H1 (cell line): ENCODE measurements around the gene METTL6. TPM values are rescaled to one million over a fixed set of nuclear protein-coding genes. Genes with fewer than 3 reads are reported as not detected.

Experiments
- CTCF ChIA-PET: fragments of 300-600 bp; sonication (Branson Sonifier 250); formaldehyde crosslinking; loops from one replicate; lab custom pipeline; 2021; ENCODE audit not compliant: partially characterized antibody; lab: Charles Lee
- POLR2A ChIA-PET: fragments of 300-600 bp; sonication (Branson Sonifier 250); formaldehyde crosslinking; loops from one replicate; lab custom pipeline; 2021; ENCODE audit warnings: inconsistent platforms; ENCODE audit not compliant: partially characterized antibody; lab: Charles Lee
- DNase-seq, 2 experiments: peaks; one replicate each; pipeline versions ENCODE4 v3.0.0 to v3.0.0-alpha.2; 2010 to 2022; ENCODE audit warnings: low spot score in 2 of 2, low read depth in 1 of 2, mixed read lengths in 1 of 2
- FAIRE-seq: peaks from 2 replicates; lab custom pipeline; 2011; peaks lifted over from hg19 to GRCh38; lab: Jason Lieb, UNC
- H2AFZ ChIP-seq: 2 replicates; pipeline ENCODE4 v1.8.1; 2012; ENCODE audit warnings: low read length, inconsistent platforms
- H2AK5ac ChIP-seq: 2 replicates; pipeline ENCODE4 v1.6.1; 2013; ENCODE audit warnings: low read depth, low read length
- H2BK120ac ChIP-seq: replicated peaks from 2 replicates; pipeline ENCODE3; 2013; ENCODE audit warnings: low read depth, low read length, inconsistent platforms
- H2BK12ac ChIP-seq: 2 replicates; pipeline ENCODE4 v1.6.1; 2013; ENCODE audit warnings: low read depth, low read length
- H2BK15ac ChIP-seq: 2 replicates; pipeline ENCODE4 v1.6.1; 2013; ENCODE audit warnings: low read length
- H2BK20ac ChIP-seq: 2 replicates; pipeline ENCODE4 v1.6.1; 2013; ENCODE audit warnings: low read length
- H2BK5ac ChIP-seq: 2 replicates; pipeline ENCODE4 v1.6.1; 2013; ENCODE audit warnings: low read depth, low read length
- H3K14ac ChIP-seq: 2 replicates; pipeline ENCODE4 v1.6.1; 2013; ENCODE audit warnings: inconsistent platforms; ENCODE audit not compliant: insufficient read length
- H3K18ac ChIP-seq: 2 replicates; pipeline ENCODE4 v1.6.1; 2013; ENCODE audit warnings: low read length; ENCODE audit errors: extremely low read depth
- H3K23ac ChIP-seq: 2 replicates; pipeline ENCODE4 v1.6.1; 2013; ENCODE audit warnings: inconsistent platforms; ENCODE audit not compliant: insufficient read length
- H3K23me2 ChIP-seq: 2 replicates; pipeline ENCODE4 v1.6.1; 2013; ENCODE audit warnings: low read depth, low read length
- H3K27ac ChIP-seq: 2 replicates; pipeline ENCODE4 v1.6.1; 2011; ENCODE audit warnings: low read depth, low read length, inconsistent platforms
- H3K27me3 ChIP-seq, 4 experiments: replicated peaks in 1 of 4; 1 replicate in 1 of 4; 2 replicates in 3 of 4; pipeline versions ENCODE4 v1.6.1 to v1.8.1; 2011 to 2013; ENCODE audit warnings: low read length in 3 of 4, mild to moderate bottlenecking in 3 of 4, inconsistent platforms in 2 of 4, mixed read lengths in 2 of 4, moderate library complexity in 1 of 4; ENCODE audit not compliant: control insufficient read depth in 3 of 4, insufficient read depth in 3 of 4; ENCODE audit errors: extremely low read depth in 1 of 4
- H3K36me3 ChIP-seq, 4 experiments: 2 replicates each; pipeline versions ENCODE4 v1.6.1 to v1.8.1; 2011 to 2013; ENCODE audit warnings: mild to moderate bottlenecking in 4 of 4, low read length in 3 of 4, moderate library complexity in 2 of 4, control low read depth in 1 of 4, inconsistent platforms in 1 of 4; ENCODE audit not compliant: insufficient read depth in 4 of 4, control insufficient read depth in 2 of 4
- H3K4ac ChIP-seq: replicated peaks from 2 replicates; pipeline ENCODE3; 2013; ENCODE audit warnings: low read length, low read depth, mixed read lengths, inconsistent platforms; ENCODE audit not compliant: insufficient read length
- H3K4me1 ChIP-seq, 4 experiments: replicated peaks in 1 of 4; 1 replicate in 1 of 4; 2 replicates in 3 of 4; pipeline versions ENCODE4 v1.6.1 to v1.8.1; 2011 to 2013; ENCODE audit warnings: low read length in 3 of 4, inconsistent platforms in 2 of 4, mixed read lengths in 1 of 4; ENCODE audit not compliant: insufficient read depth in 4 of 4, control insufficient read depth in 3 of 4
- H3K4me2 ChIP-seq, 2 experiments: 2 replicates each; pipeline versions ENCODE4 v1.6.1 to v1.8.1; 2011 to 2013; ENCODE audit warnings: low read depth in 2 of 2, low read length in 2 of 2, control low read depth in 1 of 2, inconsistent platforms in 1 of 2, mild to moderate bottlenecking in 1 of 2; ENCODE audit not compliant: insufficient read depth in 1 of 2
- H3K4me3 ChIP-seq, 4 experiments: fragments of 200-600, 300-600 bp in 1 of 4; sonication (generic), shearing (Covaris generic), sonication (Bioruptor Twin) in 1 of 4; 2 replicates each; pipeline versions ENCODE4 v1.5.1 to v1.8.1; 2011 to 2016; ENCODE audit warnings: low read length in 4 of 4, low read depth in 3 of 4, control low read depth in 2 of 4, inconsistent platforms in 2 of 4, mild to moderate bottlenecking in 2 of 4, mixed read lengths in 1 of 4, moderate library complexity in 1 of 4; ENCODE audit not compliant: insufficient read depth in 2 of 4; ENCODE audit errors: extremely low read depth in 1 of 4
- H3K56ac ChIP-seq: replicated peaks from 2 replicates; pipeline ENCODE3; 2013; ENCODE audit warnings: low read depth, mild to moderate bottlenecking, mixed read lengths, low read length, inconsistent platforms; ENCODE audit not compliant: insufficient read length
- H3K79me1 ChIP-seq: 2 replicates; pipeline ENCODE4 v1.6.1; 2013; ENCODE audit warnings: low read depth, low read length, control low read depth
- H3K79me2 ChIP-seq, 2 experiments: 2 replicates each; pipeline versions ENCODE4 v1.6.1 to v1.8.1; 2012 to 2013; ENCODE audit warnings: low read length in 2 of 2, mild to moderate bottlenecking in 2 of 2, inconsistent platforms in 1 of 2; ENCODE audit not compliant: insufficient read depth in 2 of 2, control insufficient read depth in 1 of 2
- H3K9ac ChIP-seq, 4 experiments: replicated peaks in 1 of 4; 1 replicate in 1 of 4; 2 replicates in 3 of 4; pipeline versions ENCODE4 v1.6.1 to v1.8.1; 2011 to 2013; ENCODE audit warnings: low read depth in 3 of 4, low read length in 3 of 4, control low read depth in 2 of 4, mild to moderate bottlenecking in 2 of 4, moderate library complexity in 2 of 4, inconsistent platforms in 1 of 4; ENCODE audit errors: extremely low read depth in 1 of 4
- H3K9me3 ChIP-seq, 2 experiments: 2 replicates each; pipeline versions ENCODE4 v1.6.1 to v1.8.1; 2012 to 2013; ENCODE audit warnings: mild to moderate bottlenecking in 2 of 2, moderate library complexity in 2 of 2, control low read depth in 1 of 2, inconsistent platforms in 1 of 2, low read depth in 1 of 2, low read length in 1 of 2, mixed read lengths in 1 of 2; ENCODE audit not compliant: insufficient read depth in 2 of 2
- H4K20me1 ChIP-seq, 2 experiments: replicated peaks in 1 of 2; 2 replicates each; pipeline versions ENCODE3 to v1.8.1; 2011 to 2013; ENCODE audit warnings: inconsistent platforms in 2 of 2, low read length in 2 of 2, mild to moderate bottlenecking in 1 of 2; ENCODE audit not compliant: insufficient read depth in 2 of 2, control insufficient read depth in 1 of 2
- H4K5ac ChIP-seq: 2 replicates; pipeline ENCODE4 v1.6.1; 2013; ENCODE audit warnings: low read length, low read depth, mixed read lengths, inconsistent platforms; ENCODE audit not compliant: insufficient read length
- H4K8ac ChIP-seq: 2 replicates; pipeline ENCODE4 v1.8.0; 2013; ENCODE audit warnings: mild to moderate bottlenecking, moderate library complexity, low read length, inconsistent platforms; ENCODE audit not compliant: insufficient read depth; ENCODE audit errors: extremely low read depth
- H4K91ac ChIP-seq: replicated peaks from 2 replicates; pipeline ENCODE3; 2013; ENCODE audit warnings: low read length, mixed read lengths, inconsistent platforms; ENCODE audit not compliant: insufficient read length
- CHD2 ChIP-seq: IDR thresholded peaks from 2 replicates; pipeline ENCODE4 v1.6.1; 2012; ENCODE audit warnings: low read length, improper control_type of control experiment
- CREB1 ChIP-seq: IDR thresholded peaks from 2 replicates; pipeline ENCODE4 v1.6.1; 2012; ENCODE audit warnings: inconsistent platforms
- CTBP2 ChIP-seq: IDR thresholded peaks from 2 replicates; pipeline ENCODE4 v1.7.0; 2011; ENCODE audit warnings: borderline replicate concordance, mild to moderate bottlenecking, moderate library complexity, mixed read lengths, low read length; ENCODE audit not compliant: insufficient read depth, insufficient read length
- RNF2 ChIP-seq: fragments of 200-900, 300-1000 bp; sonication (generic); IDR thresholded peaks from 2 replicates; pipeline ENCODE4 v1.7.1; 2016; ENCODE audit warnings: borderline replicate concordance, low read depth, mild to moderate bottlenecking, antibody characterized with exemption, low read length; ENCODE audit not compliant: poor library complexity, severe bottlenecking; ENCODE audit errors: missing control alignments
- SAP30 ChIP-seq: fragments of 300-600 bp; sonication (generic); IDR thresholded peaks from 2 replicates; pipeline ENCODE4 v1.7.1; 2012; ENCODE audit warnings: low read length, moderate library complexity, mild to moderate bottlenecking, inconsistent platforms; ENCODE audit not compliant: insufficient read depth, insufficient replicate concordance
- TCF12 ChIP-seq: IDR thresholded peaks from 2 replicates; pipeline ENCODE4 v1.6.1; 2011; ENCODE audit warnings: low read depth, mild to moderate bottlenecking, low read length
- WGBS, 2 experiments: shearing (Covaris generic) in 1 of 2; methylation state at CpG; one replicate each; pipeline versions ENCODE4 v1.1.6 to v1.1.7; 2013 to 2015; ENCODE audit warnings: low lambda C conversion rate in 2 of 2, mixed read lengths in 2 of 2, inconsistent platforms in 1 of 2, low coverage in 1 of 2, missing lambda C conversion rate in 1 of 2; ENCODE audit not compliant: insufficient replicate concordance in 2 of 2, insufficient coverage in 1 of 2, insufficient read length in 1 of 2; ENCODE audit errors: extremely low coverage in 1 of 2, missing lambda C conversion rate in 1 of 2; 5-methylcytosine and 5-hydroxymethylcytosine counted together
- polyA plus RNA-seq, 7 experiments: library from polyadenylated mRNA; depleted of rRNA in 3 of 7; stranded (reverse) in 5 of 7; unstranded in 2 of 7; fragments of >200 nt in 5 of 7; fragments of 200-250 nt in 2 of 7; gene quantifications; 1 replicate in 5 of 7; 2 replicates in 1 of 7; 4 replicates in 1 of 7; pipeline versions ENCODE4 v1.2.1 to v1.2.3, GENCODE V29; 2011 to 2013; ENCODE audit warnings: missing spikeins in 2 of 7, mixed read lengths in 2 of 7
- total RNA-seq: library from RNA; stranded (reverse); fragmentation: NEBNext Ultra II Directional; extraction: Animal tissue kit (Norgen Biotek cat#: 25700); gene quantifications from 2 replicates; pipeline ENCODE4 v1.2.1, GENCODE V29; 2021

The METTL6 gene
- total and polyA plus RNA-seq, 2 of the 8 experiments (the other 6 are each of a cell fraction or from before 2014, with no cell fraction given) = 18.4 to 20.0 TPM

GRCh38 chr3:15409239-15409638, 18.1 kb downstream of the METTL6 start:
- Histone ChIP-seq H3K27me3 (no peaks in the 10 kb centered on the region), H3K4me1 (no peaks in the 10 kb centered on the region), H3K79me1 (no peaks in the 10 kb centered on the region), H2BK20ac (no peak overlapping the region), H2AFZ (no peak overlapping the region), H4K20me1 (no peaks in the 10 kb centered on the region), H2BK15ac (no peak overlapping the region), H4K8ac (no peak overlapping the region), H3K4me2 (no peak overlapping the region), H4K5ac (no peak overlapping the region), H3K9ac (no peak overlapping the region), H3K79me2 (no peaks in the 10 kb centered on the region), H3K27ac (no peak overlapping the region), H2AK5ac (no peak overlapping the region), H3K56ac (no peak overlapping the region), H2BK120ac (no peak overlapping the region), H4K91ac (no peak overlapping the region), H3K36me3 (peaks cover 2 to 27% (median 12%) of the 10 kb centered on the region in 4 experiments; a peak in 7 of 8 replicates), H3K4me3 (no peak overlapping the region), H2BK12ac (no peak overlapping the region), H3K23me2 (no peaks in the 10 kb centered on the region), H3K23ac (no peak overlapping the region), H3K18ac (no peak overlapping the region), H2BK5ac (no peak overlapping the region), H3K14ac (no peak overlapping the region), H3K9me3 (no peaks in the 10 kb centered on the region), H3K4ac (no peak overlapping the region)
- ChIA-PET CTCF (interaction anchor here (0.6 to 8.1 kb wide), 3 partner anchors 60 to 303 kb away, joined by 3 to 227 read pairs (median 4); no protein-coding TSS in a partner anchor), POLR2A (interaction anchor here (0.6 to 1.2 kb wide), 2 partner anchors 10 to 23 kb away, joined by 3 to 4 read pairs; no protein-coding TSS in a partner anchor)
- FAIRE-seq (no peak), DNase-seq (no peak)
- WGBS, 2 experiments = 93% methylated on average over 3 of the region's 3 CpGs; no CpG with 5 or more reads in 1 of the 2 experiments
- TF ChIP-seq CREB1 (no peak), RNF2 (no peak), CTBP2 (no peak), TCF12 (no peak), SAP30 (no peak), CHD2 (no peak)
